ENCODE data around the gene FBXL12.
"Not testable (repeated sequence)": the region's sequence is repeated elsewhere in the genome, so short reads cannot be mapped to it uniquely, and the experiment has no call there.

Gene FBXL12

GRCh38 chr19:9839415-9839814 is 20.5 kb upstream of the FBXL12 start:
- DNase-seq (no peak), ATAC-seq (no peak)

GRCh38 chr19:9838324-9838723 is 19.4 kb upstream of the FBXL12 start:
- DNase-seq (no peak), ATAC-seq (no peak)

- DNase-seq (no peak), ATAC-seq (no peak)
These were observed 17.1 kb upstream of the FBXL12 start for GRCh38 chr19:9836021-9836420.

- ATAC-seq: peak; percentile 3
These were observed 16.6 kb upstream of the FBXL12 start for GRCh38 chr19:9835507-9835949.

GRCh38 chr19:9834726-9835506 is 16.0 kb upstream of the FBXL12 start, which contains the start of gene PIN1:
TSS of gene PIN1 (plus strand) at chr19:9835318. CDS start at chr19:9835345, 27 bp downstream.
- ATAC-seq: peak; percentile 99
- DNase-seq: peak; percentile 99

More at GRCh38 chr19:9835507-9835949, 16.6 kb upstream of the FBXL12 start:
- no peak for DNase-seq

GRCh38 chr19:9834307-9834725 is 15.4 kb upstream of the FBXL12 start:
- DNase-seq (no peak), ATAC-seq (no peak)

- ATAC-seq (no peak), DNase-seq (no peak)
These were observed 9.7 kb upstream of the FBXL12 start for GRCh38 chr19:9828551-9829063.

GRCh38 chr19:9827289-9828238 is 8.7 kb upstream of the FBXL12 start, which contains the start of gene UBL5:
TSS of gene UBL5 (plus strand) at chr19:9827918. CDS start at chr19:9828338, 420 bp downstream.
- ATAC-seq (peak; percentile 99), DNase-seq (peak; percentile 91)

- ATAC-seq (no peak), DNase-seq (no peak)
These were observed 4.9 kb upstream of the FBXL12 start for GRCh38 chr19:9823816-9824215.

- not testable (repeated sequence) for ATAC-seq, DNase-seq
These were observed 1.2 kb upstream of the FBXL12 start for GRCh38 chr19:9820034-9820433.

- ATAC-seq (no peak), DNase-seq (no peak)
These were observed 674 bp upstream of the FBXL12 start for GRCh38 chr19:9819596-9819909.

- no peak for DNase-seq
- no peak for ATAC-seq
These were observed 625 bp downstream of the FBXL12 start for GRCh38 chr19:9818175-9818733.

- ATAC-seq: no peak
These were observed 7.7 kb downstream of the FBXL12 start for GRCh38 chr19:9811139-9811538.

GRCh38 chr19:9808855-9809824 is 9.7 kb downstream of the FBXL12 start:
- ATAC-seq (no peak), DNase-seq (no peak)

More at GRCh38 chr19:9811139-9811538, 7.7 kb downstream of the FBXL12 start:
- no peak for DNase-seq

- no peak for DNase-seq
- ATAC-seq: no peak
These were observed 12.1 kb downstream of the FBXL12 start for GRCh38 chr19:9806803-9807202.

GRCh38 chr19:9801976-9802375 is 16.9 kb downstream of the FBXL12 start:
- ATAC-seq (no peak), DNase-seq (no peak)

- no peak for DNase-seq
- ATAC-seq: no peak
These were observed 19.7 kb downstream of the FBXL12 start for GRCh38 chr19:9799162-9799561.

- ATAC-seq: no peak
- no peak for DNase-seq
These were observed 21.0 kb downstream of the FBXL12 start for GRCh38 chr19:9797871-9798270.

- DNase-seq (peak; percentile 78), ATAC-seq (peak; percentile 51)
These were observed 22.6 kb downstream of the FBXL12 start for GRCh38 chr19:9796113-9796773.

- DNase-seq (peak; percentile 70), ATAC-seq (no peak)
These were observed 25.7 kb downstream of the FBXL12 start for GRCh38 chr19:9793071-9793591.
